Activated CD4-positive, CD25-positive, alpha-beta regulatory T cell treated with anti-CD3 and anti-CD28 coated beads, Interleukin-2, amount 50 U/mL, for 16 hours (primary cell): ENCODE measurements around the gene CDKN1A.

Experiments used
- DNase-seq: peaks from one replicate; pipeline ENCODE4 v3.0.0-alpha.2; 2020; ENCODE audit warnings: low read depth, low spot score

The CDKN1A gene

GRCh38 chr6:36655085-36655724 lies 23.3 kb upstream of the CDKN1A start:
- no peak for DNase-seq

GRCh38 chr6:36656441-36656840 lies 22.1 kb upstream of the CDKN1A start:
- no peak for DNase-seq

- DNase-seq = no peak
Observed at GRCh38 chr6:36657271-36657670, 21.2 kb upstream of the CDKN1A start.

GRCh38 chr6:36657942-36658544 lies 20.5 kb upstream of the CDKN1A start:
- no peak for DNase-seq

GRCh38 chr6:36659271-36659670 lies 19.2 kb upstream of the CDKN1A start:
- DNase-seq = no peak

GRCh38 chr6:36660771-36661471 lies 17.6 kb upstream of the CDKN1A start:
- no peak for DNase-seq

- DNase-seq = no peak
Observed at GRCh38 chr6:36662380-36662779, 16.1 kb upstream of the CDKN1A start.

GRCh38 chr6:36662827-36663256 lies 15.7 kb upstream of the CDKN1A start:
- no peak for DNase-seq

GRCh38 chr6:36663504-36664446 lies 14.7 kb upstream of the CDKN1A start:
- no peak for DNase-seq

- DNase-seq = no peak
Observed at GRCh38 chr6:36665180-36665579, 13.3 kb upstream of the CDKN1A start.

- DNase-seq = no peak
Observed at GRCh38 chr6:36666287-36666686, 12.2 kb upstream of the CDKN1A start.

GRCh38 chr6:36666826-36667591 lies 11.5 kb upstream of the CDKN1A start:
- no peak for DNase-seq

- DNase-seq = no peak
Observed at GRCh38 chr6:36668591-36668990, 9.9 kb upstream of the CDKN1A start.

- no peak for DNase-seq
Observed at GRCh38 chr6:36669002-36669401, 9.5 kb upstream of the CDKN1A start.

GRCh38 chr6:36670271-36670670 lies 8.2 kb upstream of the CDKN1A start:
- no peak for DNase-seq

GRCh38 chr6:36671687-36672375 lies 6.7 kb upstream of the CDKN1A start:
- no peak for DNase-seq

- no peak for DNase-seq
Observed at GRCh38 chr6:36673882-36674281, 4.6 kb upstream of the CDKN1A start.

- DNase-seq = no peak
Observed at GRCh38 chr6:36674942-36675341, 3.6 kb upstream of the CDKN1A start.

- DNase-seq = no peak
Observed at GRCh38 chr6:36676141-36677058, 2.1 kb upstream of the CDKN1A start.
